ENCODE results near the gene PCNX2.

GRCh38 chr1:233063462-233063861 lies 232.1 kb downstream of the PCNX2 start:
- TF ChIP-seq CTCF (IDR thresholded peaks at IDR 0.05; ENCODE audit: insufficient read depth, low read depth, low read length): no peak
- TF ChIP-seq EZH2 (IDR thresholded peaks at IDR 0.05; ENCODE audit: insufficient read depth, low read length): no peak

Data from astrocyte (in vitro differentiated cells and primary cell).